GM12878 (cell line): ENCODE measurements around the gene L3MBTL1. TPM values are rescaled to one million over a fixed set of nuclear protein-coding genes. Genes with fewer than 3 reads are reported as not detected.

Source experiments
- BHLHE40 ChIP-seq, 2 experiments: fragments of 450-650 bp in 1 of 2; IDR thresholded peaks; 2 replicates each; pipeline ENCODE4 v1.6.1; 2011 to 2017; ENCODE audit warnings: low read depth in 2 of 2, borderline replicate concordance in 1 of 2, improper control_type of control experiment in 1 of 2, low read length in 1 of 2, mild to moderate bottlenecking in 1 of 2
- CEBPB ChIP-seq, 2 experiments: fragments of 150-350 bp in 1 of 2; IDR thresholded peaks; 2 replicates each; pipeline ENCODE4 v1.6.1; 2012 to 2014; ENCODE audit warnings: low read depth in 2 of 2, low read length in 2 of 2, borderline replicate concordance in 1 of 2, inconsistent platforms in 1 of 2
- DPF2 ChIP-seq: fragments of 450-650 bp; IDR thresholded peaks from 2 replicates; pipeline ENCODE4 v1.6.1; 2017; ENCODE audit warnings: mild to moderate bottlenecking
- EZH2 ChIP-seq: IDR thresholded peaks from 2 replicates; pipeline ENCODE4 v1.6.1; 2012; ENCODE audit warnings: low read depth, mild to moderate bottlenecking, control low read depth, inconsistent platforms, low read length, borderline replicate concordance; ENCODE audit not compliant: control insufficient read depth
- FOS ChIP-seq: IDR thresholded peaks from 3 replicates; pipeline ENCODE4 v1.6.1; 2011; ENCODE audit warnings: borderline replicate concordance; ENCODE audit not compliant: insufficient read length; ENCODE audit errors: extremely low read depth
- FOXK2 ChIP-seq: fragments of 450-650 bp; IDR thresholded peaks from 2 replicates; pipeline ENCODE4 v1.6.1; 2017; ENCODE audit warnings: mild to moderate bottlenecking, moderate library complexity
- FOXM1 ChIP-seq: IDR thresholded peaks from 2 replicates; pipeline ENCODE4 v1.6.1; 2012; ENCODE audit warnings: low read depth, mild to moderate bottlenecking, inconsistent platforms, low read length, moderate library complexity
- KAT2A ChIP-seq: conservative IDR thresholded peaks from 2 replicates; pipeline ENCODE4 v1.6.1; 2011; ENCODE audit warnings: low read depth, low read length; ENCODE audit not compliant: control insufficient read depth
- KLF5 ChIP-seq: fragments of 450-650 bp; IDR thresholded peaks from 2 replicates; pipeline ENCODE4 v1.6.1; 2014; ENCODE audit warnings: mild to moderate bottlenecking; ENCODE audit not compliant: partially characterized antibody
- MXI1 ChIP-seq: fragments of 150-350 bp; IDR thresholded peaks from 2 replicates; pipeline ENCODE4 v1.6.1; 2011; ENCODE audit warnings: low read depth, mild to moderate bottlenecking, inconsistent platforms, low read length, improper control_type of control experiment
- RAD21 ChIP-seq: IDR thresholded peaks from 2 replicates; pipeline ENCODE4 v1.6.1; 2011; ENCODE audit warnings: mild to moderate bottlenecking, low read depth, low read length, moderate library complexity; ENCODE audit not compliant: insufficient read depth
- RELA ChIP-seq: fragments of 450-650 bp; IDR thresholded peaks from 2 replicates; pipeline ENCODE4 v1.8.0; 2014; ENCODE audit warnings: borderline replicate concordance; ENCODE audit not compliant: partially characterized antibody
- STAT3 ChIP-seq: IDR thresholded peaks from 2 replicates; pipeline ENCODE4 v1.6.1; 2011; ENCODE audit warnings: low read depth, low read length, improper control_type of control experiment
- ZBTB33 ChIP-seq: fragments of 450-650 bp; IDR thresholded peaks from 2 replicates; pipeline ENCODE4 v1.6.1; 2017; ENCODE audit warnings: mild to moderate bottlenecking
- ZNF24 ChIP-seq: fragments of 450-650 bp; IDR thresholded peaks from 2 replicates; pipeline ENCODE4 v1.6.1; 2017; ENCODE audit warnings: antibody characterized with exemption, mild to moderate bottlenecking
- ZNF384 ChIP-seq: IDR thresholded peaks from 2 replicates; pipeline ENCODE4 v1.6.1; 2012; ENCODE audit warnings: low read depth, mild to moderate bottlenecking, low read length, improper control_type of control experiment, borderline replicate concordance
- ZNF687 ChIP-seq: fragments of 450-650 bp; IDR thresholded peaks from 2 replicates; pipeline ENCODE4 v1.6.1; 2017; ENCODE audit warnings: mild to moderate bottlenecking, moderate library complexity
- polyA plus RNA-seq, 11 experiments: library from polyadenylated mRNA; depleted of rRNA in 4 of 11; unstranded in 6 of 11; stranded (reverse) in 5 of 11; fragments of >200 nt; fragmentation: Nextera tagmentation in 4 of 11; fragmentation: Illumina TruSeq in 1 of 11; extraction: Ambion mirVana in 4 of 11; extraction: Trizol in 1 of 11; gene quantifications; 1 replicate in 1 of 11; 2 replicates in 10 of 11; pipeline versions ENCODE4 v1.2.1 to v1.2.3, GENCODE V29; 2011 to 2016; ENCODE audit warnings: inconsistent platforms in 2 of 11, missing spikeins in 2 of 11, low read depth in 1 of 11
- total RNA-seq, 4 experiments: library from RNA; depleted of rRNA in 3 of 4; stranded (reverse); fragments of >200 nt in 3 of 4; fragmentation: Illumina TruSeq in 1 of 4; extraction: Trizol in 1 of 4; gene quantifications; 2 replicates each; pipeline versions ENCODE4 v1.2.1 to v1.2.3, GENCODE V29; 2013 to 2021
- TF ChIP-seq, protein P1 (sequence below): IDR thresholded peaks from 2 replicates; pipeline ENCODE4 v1.6.1; 2012; ENCODE audit warnings: mild to moderate bottlenecking, low read depth, low read length

L3MBTL1 gene
- total and polyA plus RNA-seq, 10 of the 15 experiments (the other 5 are each of a cell fraction or from before 2014, with no cell fraction given) = 0.56 to 6.6 (median 3.9) TPM

- TF ChIP-seq MXI1 = peak; percentile 75
- TF ChIP-seq FOXM1 = no peak
- TF ChIP-seq FOXK2 = peak; percentile 98
- TF ChIP-seq CEBPB (IDR thresholded peaks at IDR 0.05; ENCODE audit: borderline replicate concordance in 1 of 2, low read depth in 2 of 2, low read length in 2 of 2) = no peak
- TF ChIP-seq ZNF384 = no peak
- TF ChIP-seq ZBTB33 = no peak
- peak; percentile 95 to 97 for TF ChIP-seq BHLHE40 (IDR thresholded peaks at IDR 0.05; ENCODE audit: borderline replicate concordance in 1 of 2, low read depth in 2 of 2, low read length in 1 of 2)
- no peak for TF ChIP-seq DPF2
- no peak for TF ChIP-seq ZNF687
- TF ChIP-seq STAT3 = no peak
- TF ChIP-seq KLF5 = peak; percentile 99
- TF ChIP-seq RAD21 = no peak
- TF ChIP-seq RELA = peak; percentile 49
- TF ChIP-seq ZNF24 = no peak
- TF ChIP-seq, protein P1, sequence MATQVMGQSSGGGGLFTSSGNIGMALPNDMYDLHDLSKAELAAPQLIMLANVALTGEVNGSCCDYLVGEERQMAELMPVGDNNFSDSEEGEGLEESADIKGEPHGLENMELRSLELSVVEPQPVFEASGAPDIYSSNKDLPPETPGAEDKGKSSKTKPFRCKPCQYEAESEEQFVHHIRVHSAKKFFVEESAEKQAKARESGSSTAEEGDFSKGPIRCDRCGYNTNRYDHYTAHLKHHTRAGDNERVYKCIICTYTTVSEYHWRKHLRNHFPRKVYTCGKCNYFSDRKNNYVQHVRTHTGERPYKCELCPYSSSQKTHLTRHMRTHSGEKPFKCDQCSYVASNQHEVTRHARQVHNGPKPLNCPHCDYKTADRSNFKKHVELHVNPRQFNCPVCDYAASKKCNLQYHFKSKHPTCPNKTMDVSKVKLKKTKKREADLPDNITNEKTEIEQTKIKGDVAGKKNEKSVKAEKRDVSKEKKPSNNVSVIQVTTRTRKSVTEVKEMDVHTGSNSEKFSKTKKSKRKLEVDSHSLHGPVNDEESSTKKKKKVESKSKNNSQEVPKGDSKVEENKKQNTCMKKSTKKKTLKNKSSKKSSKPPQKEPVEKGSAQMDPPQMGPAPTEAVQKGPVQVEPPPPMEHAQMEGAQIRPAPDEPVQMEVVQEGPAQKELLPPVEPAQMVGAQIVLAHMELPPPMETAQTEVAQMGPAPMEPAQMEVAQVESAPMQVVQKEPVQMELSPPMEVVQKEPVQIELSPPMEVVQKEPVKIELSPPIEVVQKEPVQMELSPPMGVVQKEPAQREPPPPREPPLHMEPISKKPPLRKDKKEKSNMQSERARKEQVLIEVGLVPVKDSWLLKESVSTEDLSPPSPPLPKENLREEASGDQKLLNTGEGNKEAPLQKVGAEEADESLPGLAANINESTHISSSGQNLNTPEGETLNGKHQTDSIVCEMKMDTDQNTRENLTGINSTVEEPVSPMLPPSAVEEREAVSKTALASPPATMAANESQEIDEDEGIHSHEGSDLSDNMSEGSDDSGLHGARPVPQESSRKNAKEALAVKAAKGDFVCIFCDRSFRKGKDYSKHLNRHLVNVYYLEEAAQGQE = no peak
- TF ChIP-seq KAT2A = no peak
- TF ChIP-seq EZH2 = no peak
- no peak for TF ChIP-seq FOS
Observed at GRCh38 chr20:43590392-43591303, 83.2 kb downstream of the L3MBTL1 start, which contains the start of gene IFT52 (continued).
